ENCODE results near the gene CFAP92.
A peak's percentile ranks its signal among the peaks of the same experiment; 100 is the strongest.

The CFAP92 gene

DNA sequence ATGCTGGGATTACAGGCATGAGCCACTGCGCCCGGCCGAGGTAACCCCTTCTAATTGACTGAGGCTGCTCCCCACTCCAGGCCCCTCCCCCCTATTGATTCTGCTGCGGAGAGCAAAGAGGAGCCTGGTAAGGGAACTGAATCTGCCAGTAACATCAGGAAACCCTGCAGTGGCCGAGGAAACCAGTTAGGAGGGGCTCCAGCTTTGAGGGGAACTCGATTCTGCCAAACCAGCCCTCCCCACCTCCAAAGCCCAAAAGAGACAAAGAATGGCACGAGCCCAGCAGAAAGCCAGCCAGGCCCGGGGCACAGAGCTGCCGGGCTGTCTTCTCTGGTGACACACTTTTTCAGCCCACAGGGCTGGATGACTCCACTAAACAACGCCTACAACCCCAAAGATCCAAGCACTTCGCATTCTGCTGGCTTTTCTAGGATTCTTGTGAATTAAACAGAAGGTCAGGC is 129.5 kb downstream of the CFAP92 start:
- DNase-seq: peak in 11 of 14 donors; percentile 27 to 81 (median 61)

- no peak for DNase-seq
Measured at GRCh38 chr3:128863560-128863959, 130.3 kb downstream of the CFAP92 start.

GRCh38 chr3:128861491-128861890 is 132.4 kb downstream of the CFAP92 start:
- no peak for DNase-seq
